DND-41 (cell line): Measurements from ENCODE around the gene GAS2.

Source experiments
- CTCF ChIP-seq: IDR thresholded peaks from 2 replicates; pipeline ENCODE4 v1.5.1; 2012; ENCODE audit warnings: borderline replicate concordance, low read length, moderate library complexity, mild to moderate bottlenecking; ENCODE audit not compliant: poor library complexity, severe bottlenecking; ENCODE audit errors: extremely low read depth
- EZH2 ChIP-seq: IDR thresholded peaks from 3 replicates; pipeline ENCODE4 v1.6.1; 2012; ENCODE audit warnings: borderline replicate concordance, low read depth, mild to moderate bottlenecking, moderate library complexity, low read length, inconsistent platforms; ENCODE audit not compliant: severe bottlenecking

DNA sequence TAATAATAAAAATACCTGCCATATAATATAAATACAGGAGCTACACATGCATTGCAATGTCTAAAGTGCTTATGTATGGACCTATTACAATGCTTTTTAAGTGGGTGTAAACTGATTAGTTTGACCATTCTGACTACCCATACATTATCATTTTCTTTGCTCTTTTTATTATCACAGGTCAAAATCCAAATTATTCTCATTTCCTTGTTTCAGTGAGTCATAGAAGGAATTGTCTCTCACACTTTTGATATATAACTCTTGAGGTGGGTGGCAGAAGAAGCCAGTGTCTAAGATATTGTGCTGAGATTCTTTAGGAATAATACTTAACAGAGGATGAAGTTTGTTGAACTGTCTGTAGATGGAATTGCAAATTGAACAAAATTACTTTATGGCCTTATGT is 35.6 kb downstream of the GAS2 start:
- TF ChIP-seq CTCF (no peak), EZH2 (no peak)
